Measurements from ENCODE around the gene TXNRD3. TPM values are rescaled to one million over a fixed set of nuclear protein-coding genes. Genes with fewer than 3 reads are reported as not detected.

TXNRD3 gene
- polyA plus RNA-seq, 1 donor, result 8.6 TPM

GRCh38 chr3:126581569-126581968 lies 73.4 kb downstream of the TXNRD3 start:
- DNase-seq, result no peak

GRCh38 chr3:126580746-126581145 lies 74.2 kb downstream of the TXNRD3 start:
- DNase-seq, result no peak

- DNase-seq, result no peak
Measured at GRCh38 chr3:126578702-126579101, 76.2 kb downstream of the TXNRD3 start.

- DNase-seq, result no peak
Measured at GRCh38 chr3:126577261-126577660, 77.7 kb downstream of the TXNRD3 start.

- DNase-seq, result no peak
Measured at GRCh38 chr3:126573492-126574117, 81.3 kb downstream of the TXNRD3 start.

- DNase-seq, result no peak
Measured at GRCh38 chr3:126571078-126571477, 83.8 kb downstream of the TXNRD3 start.

- no peak for DNase-seq
Measured at GRCh38 chr3:126570103-126570541, 84.8 kb downstream of the TXNRD3 start.

GRCh38 chr3:126569390-126569975 lies 85.4 kb downstream of the TXNRD3 start:
- DNase-seq, result no peak

GRCh38 chr3:126568776-126569342 lies 86.1 kb downstream of the TXNRD3 start:
- DNase-seq, result no peak

- DNase-seq, result no peak
Measured at GRCh38 chr3:126567696-126568438, 87.1 kb downstream of the TXNRD3 start.

- DNase-seq, result no peak
Measured at GRCh38 chr3:126562737-126563276, 92.1 kb downstream of the TXNRD3 start.

- no peak for DNase-seq
Measured at GRCh38 chr3:126558336-126559071, 96.4 kb downstream of the TXNRD3 start, which contains the start of gene C3orf22. TSS of gene C3orf22 (minus strand) at chr3:126558932. CDS start at chr3:126553390, 5,542 bp downstream.

- no peak for DNase-seq
Measured at GRCh38 chr3:126557761-126558160, 97.2 kb downstream of the TXNRD3 start.

- no peak for DNase-seq
Measured at GRCh38 chr3:126557415-126557745, 97.5 kb downstream of the TXNRD3 start.

Other genes starting within 250 kb of the TXNRD3 start
- gene ZXDC, start 179.2 kb downstream of the TXNRD3 start, polyA plus RNA-seq (ENCODE audit: insufficient read length), result 32.9 TPM
- gene UROC1, start 137.4 kb downstream of the TXNRD3 start, polyA plus RNA-seq (ENCODE audit: insufficient read length), result 0.14 TPM
- gene CHST13, start 131.0 kb downstream of the TXNRD3 start, polyA plus RNA-seq (ENCODE audit: insufficient read length), result 0.18 TPM
- gene C3orf22, start 96.2 kb downstream of the TXNRD3 start, polyA plus RNA-seq (ENCODE audit: insufficient read length), result not detected
- 6.5 TPM for gene CHCHD6, start 49.1 kb upstream of the TXNRD3 start, polyA plus RNA-seq (ENCODE audit: insufficient read length)